IMR-90 (cell line): ENCODE data around the gene ITGB4. TPM values are rescaled to one million over a fixed set of nuclear protein-coding genes. Genes with fewer than 3 reads are reported as not detected.

Experiments
- ATAC-seq: fragments of 200-7000 bp; cut with Tn5 transposase; 2 replicates; pipeline ENCODE4 v1.9.1; 2020; ENCODE audit warnings: low read depth, mild to moderate bottlenecking, moderate library complexity
- BruUV-seq: library from RNA; stranded (reverse); fragments of 400-500 nt; replicated peaks from 2 replicates; lab custom pipeline; 2021; lab: Mats Ljungman, UMichigan
- CTCF ChIA-PET: fragments of 300-600 bp; formaldehyde crosslinking; extraction: SDS; loops from one replicate; lab custom pipeline; 2021; ENCODE audit warnings: antibody characterized with exemption; lab: Yijun Ruan, JAX
- POLR2A ChIA-PET: fragments of 300-600 bp; sonication (Branson Sonifier 250); formaldehyde crosslinking; loops from one replicate; lab custom pipeline; 2022; ENCODE audit warnings: antibody characterized with exemption; ENCODE audit not compliant: unreplicated experiment; lab: Charles Lee
- DNase-seq: peaks from one replicate; pipeline ENCODE4 v3.0.0; 2013
- H2AFZ ChIP-seq: replicated peaks from 2 replicates; pipeline ENCODE3; 2013; ENCODE audit warnings: low read length, mild to moderate bottlenecking; ENCODE audit not compliant: poor library complexity
- H2AK5ac ChIP-seq: 2 replicates; pipeline ENCODE4 v1.6.1; 2013; ENCODE audit warnings: low read depth, low read length, inconsistent platforms
- H2AK9ac ChIP-seq: replicated peaks from 2 replicates; pipeline ENCODE3; 2013; ENCODE audit warnings: mild to moderate bottlenecking, low read depth, low read length, moderate library complexity; ENCODE audit not compliant: poor library complexity
- H2BK120ac ChIP-seq: 2 replicates; pipeline ENCODE4 v1.6.1; 2013; ENCODE audit warnings: low read depth, low read length, inconsistent platforms
- H2BK15ac ChIP-seq: 3 replicates; pipeline ENCODE4 v1.6.1; 2013; ENCODE audit warnings: low read depth, low read length, inconsistent platforms
- H2BK20ac ChIP-seq: 2 replicates; pipeline ENCODE4 v1.6.1; 2013; ENCODE audit warnings: low read depth, mild to moderate bottlenecking, inconsistent platforms, low read length, moderate library complexity
- H2BK5ac ChIP-seq: 2 replicates; pipeline ENCODE4 v1.6.1; 2013; ENCODE audit warnings: mild to moderate bottlenecking, low read depth, low read length, inconsistent platforms; ENCODE audit not compliant: poor library complexity, severe bottlenecking
- H3K14ac ChIP-seq: replicated peaks from 2 replicates; pipeline ENCODE4 v1.6.1; 2013; ENCODE audit warnings: low read depth, low read length, inconsistent platforms
- H3K18ac ChIP-seq: 2 replicates; pipeline ENCODE4 v1.6.1; 2013; ENCODE audit warnings: low read depth, low read length, control low read depth
- H3K23ac ChIP-seq: 2 replicates; pipeline ENCODE4 v1.6.1; 2013; ENCODE audit warnings: low read depth, low read length, inconsistent platforms
- H3K27ac ChIP-seq: 2 replicates; pipeline ENCODE4 v1.5.1; 2013; ENCODE audit warnings: mild to moderate bottlenecking, control low read depth, low read length; ENCODE audit not compliant: insufficient read depth
- H3K27me3 ChIP-seq: 2 replicates; pipeline ENCODE4 v1.6.1; 2013; ENCODE audit warnings: low read length; ENCODE audit not compliant: control insufficient read depth, insufficient read depth
- H3K36me3 ChIP-seq: 2 replicates; pipeline ENCODE4 v1.6.1; 2013; ENCODE audit warnings: low read length, mixed read lengths; ENCODE audit not compliant: control insufficient read depth, insufficient read depth
- H3K4ac ChIP-seq: 2 replicates; pipeline ENCODE4 v1.6.1; 2013; ENCODE audit warnings: low read depth, low read length, inconsistent platforms
- H3K4me1 ChIP-seq: 2 replicates; pipeline ENCODE4 v1.6.1; 2013; ENCODE audit warnings: low read length, mixed read lengths; ENCODE audit not compliant: control insufficient read depth, insufficient read depth
- H3K4me2 ChIP-seq: 2 replicates; pipeline ENCODE4 v1.6.1; 2013; ENCODE audit warnings: low read depth, mild to moderate bottlenecking, control low read depth, low read length, moderate library complexity
- H3K4me3 ChIP-seq: 2 replicates; pipeline ENCODE4 v1.5.1; 2013; ENCODE audit warnings: low read depth, mild to moderate bottlenecking, control low read depth, low read length, moderate library complexity; ENCODE audit not compliant: insufficient read depth
- H3K56ac ChIP-seq: 2 replicates; pipeline ENCODE4 v1.6.1; 2013; ENCODE audit warnings: low read length, inconsistent platforms; ENCODE audit not compliant: insufficient read depth; ENCODE audit errors: extremely low read depth
- H3K79me1 ChIP-seq, 2 experiments: 2 replicates each; pipeline ENCODE4 v1.6.1; 2013; ENCODE audit warnings: low read length in 2 of 2, inconsistent platforms in 1 of 2, low read depth in 1 of 2
- H3K9ac ChIP-seq: 2 replicates; pipeline ENCODE4 v1.6.1; 2013; ENCODE audit warnings: low read depth, low read length, control low read depth
- H3K9me1 ChIP-seq: 2 replicates; pipeline ENCODE4 v1.6.1; 2013; ENCODE audit warnings: low read length, inconsistent platforms; ENCODE audit not compliant: insufficient read depth
- H3K9me3 ChIP-seq: 2 replicates; pipeline ENCODE4 v1.6.1; 2013; ENCODE audit warnings: low read length; ENCODE audit not compliant: control insufficient read depth, insufficient read depth
- H4K20me1 ChIP-seq: 2 replicates; pipeline ENCODE4 v1.6.1; 2013; ENCODE audit warnings: low read length, inconsistent platforms; ENCODE audit not compliant: insufficient read depth
- H4K5ac ChIP-seq: 2 replicates; pipeline ENCODE4 v1.6.1; 2013; ENCODE audit warnings: mild to moderate bottlenecking, low read depth, low read length, control low read depth
- H4K8ac ChIP-seq, 2 experiments: 2 replicates each; pipeline ENCODE4 v1.6.1; 2013; ENCODE audit warnings: low read depth in 2 of 2, low read length in 2 of 2, control low read depth in 1 of 2, inconsistent platforms in 1 of 2
- H4K91ac ChIP-seq: 2 replicates; pipeline ENCODE4 v1.6.1; 2013; ENCODE audit warnings: low read depth, low read length, inconsistent platforms; ENCODE audit not compliant: insufficient read depth
- CHD1 ChIP-seq: IDR thresholded peaks from 2 replicates; pipeline ENCODE4 v1.6.1; 2012; ENCODE audit warnings: low read depth, low read length, improper control_type of control experiment
- FOS ChIP-seq: fragments of 150-350 bp; IDR thresholded peaks from 2 replicates; pipeline ENCODE4 v1.6.1; 2016; ENCODE audit warnings: low read depth, low read length
- POLR2A ChIP-seq: IDR thresholded peaks from 2 replicates; pipeline ENCODE4 v1.6.1; 2012; ENCODE audit warnings: mild to moderate bottlenecking, low read depth, low read length
- RCOR1 ChIP-seq: IDR thresholded peaks from 2 replicates; pipeline ENCODE4 v1.6.1; 2012; ENCODE audit warnings: mild to moderate bottlenecking, low read length, improper control_type of control experiment; ENCODE audit not compliant: insufficient replicate concordance
- WGBS, 2 experiments: methylation state at CpG; one replicate each; pipeline versions ENCODE4 v1.1.5 to v1.1.7; 2013; ENCODE audit warnings: missing lambda C conversion rate in 2 of 2; ENCODE audit not compliant: insufficient read length in 1 of 2; ENCODE audit errors: extremely low coverage in 2 of 2; 5-methylcytosine and 5-hydroxymethylcytosine counted together
- dilution Hi-C: fragments of 300-500 bp; cut with HindIII; formaldehyde crosslinking; loops from one replicate; pipeline ENCODE4 v1.14.3; 2018; ENCODE audit warnings: low sequenced_read_pairs; ENCODE audit not compliant: unreplicated experiment
- in situ Hi-C: fragments of 300-500 bp; cut with MboI; formaldehyde crosslinking; loops from 3 replicates; pipeline ENCODE4 v1.14.3; 2019; ENCODE audit warnings: low sequenced_read_pairs, inconsistent platforms, mixed read lengths
- intact Hi-C: fragments of 100-400 bp; cut with micrococcal nuclease; formaldehyde crosslinking; loops from 2 replicates; pipeline ENCODE4 v1.10.0; 2022
- polyA plus RNA-seq, 3 experiments: library from polyadenylated mRNA; depleted of rRNA; stranded (reverse); fragments of >200 nt; gene quantifications; 2 replicates each; pipeline ENCODE4 v1.2.3, GENCODE V29; 2012; ENCODE audit warnings: low replicate concordance in 1 of 3
- total RNA-seq: library from RNA; depleted of rRNA; stranded (reverse); fragments of >200 nt; gene quantifications from 2 replicates; pipeline ENCODE4 v1.2.3, GENCODE V29; 2012

The ITGB4 gene
- total and polyA plus RNA-seq, 2 of the 4 experiments (the other 2 are of a cell fraction), result under 0.01 to 0.27 TPM

- TF ChIP-seq FOS, result no peak
Observed at GRCh38 chr17:75762513-75763268, 41.4 kb downstream of the ITGB4 start (continued).

- Histone ChIP-seq H3K9ac (no peak overlapping the region), H3K36me3 (no peaks in the 10 kb centered on the region), H4K5ac (no peak overlapping the region), H4K91ac (no peak overlapping the region), H4K8ac (no peak overlapping the region), H2AK5ac (0 out of 2 replicates have a peak overlapping the region, but pooled peaks have one; percentile 8), H3K14ac (no peak overlapping the region), H3K23ac (no peak overlapping the region), H2AK9ac (no peak overlapping the region), H3K4ac (no peak overlapping the region), H3K18ac (no peak overlapping the region), H3K27me3 (no peaks in the 10 kb centered on the region), H3K9me1 (peaks cover 10% of the 10 kb centered on the region; the same call in 1 of the 2 replicates), H3K56ac (no peak overlapping the region), H3K27ac (no peak overlapping the region), H3K4me1 (peaks cover 7% of the 10 kb centered on the region), H2BK20ac (no peak overlapping the region), H3K4me3 (no peak overlapping the region), H2BK120ac (no peak overlapping the region), H2BK15ac (no peak overlapping the region), H3K9me3 (no peaks in the 10 kb centered on the region), H3K4me2 (no peak overlapping the region), H2AFZ (peak overlapping the region; percentile 62), H3K79me1 (peaks cover 5 to 12% of the 10 kb centered on the region in 2 experiments; a peak in 3 of 4 replicates), H4K20me1 (no peaks in the 10 kb centered on the region), H2BK5ac (no peak overlapping the region)
- TF ChIP-seq RCOR1 (no peak), POLR2A (no peak), CHD1 (no peak)
- CTCF ChIA-PET, result no interaction called here
- POLR2A ChIA-PET, result no interaction called here
- intact Hi-C loops (no loop called here), in situ Hi-C loops (no loop called here), dilution Hi-C loops (no loop called here)
- no TSS peak for BruUV-seq
- WGBS, 2 experiments, result no CpG with 5 or more reads among the region's 3 CpGs
- ATAC-seq, result no peak
- DNase-seq, result no peak
Observed at GRCh38 chr17:75763269-75763607, 42.0 kb downstream of the ITGB4 start.
